ENCODE data around the gene ITGA1.
"Not testable (repeated sequence)": the region's sequence is repeated elsewhere in the genome, so short reads cannot be mapped to it uniquely, and the experiment has no call there.

ITGA1 gene

GRCh38 chr5:52817818-52818217 lies 30.1 kb downstream of the ITGA1 start:
- TF ChIP-seq CTCF (conservative IDR thresholded peaks at IDR 0.05; ENCODE audit: low read depth) = no peak
- ChIA-PET CTCF (no interaction called here), POLR2A (ENCODE audit: low non-redundant PET) (no interaction called here)
- no peak overlapping the region for H3K27ac ChIP-seq
- no peak for DNase-seq (ENCODE audit: low spot score)

- no peak overlapping the region for H3K27ac ChIP-seq
- TF ChIP-seq CTCF (conservative IDR thresholded peaks at IDR 0.05; ENCODE audit: low read depth) = no peak
- DNase-seq (ENCODE audit: low spot score) = no peak
- POLR2A ChIA-PET (ENCODE audit: low non-redundant PET) = no interaction called here
- CTCF ChIA-PET = no interaction called here
Observed at GRCh38 chr5:52818360-52818759, 30.6 kb downstream of the ITGA1 start.

- H3K27ac ChIP-seq; CTCF ChIA-PET; POLR2A ChIA-PET (ENCODE audit: low non-redundant PET); DNase-seq (ENCODE audit: low spot score): not testable (repeated sequence)
Observed at GRCh38 chr5:52818807-52819206, 31.1 kb downstream of the ITGA1 start.

- POLR2A ChIA-PET (ENCODE audit: low non-redundant PET) = no interaction called here
Observed at GRCh38 chr5:52821901-52822300, 34.2 kb downstream of the ITGA1 start.

GRCh38 chr5:52822437-52822836 lies 34.7 kb downstream of the ITGA1 start:
- no peak for DNase-seq (ENCODE audit: low spot score)

More at GRCh38 chr5:52821901-52822300, 34.2 kb downstream of the ITGA1 start:
- CTCF ChIA-PET = no interaction called here
- TF ChIP-seq CTCF (conservative IDR thresholded peaks at IDR 0.05; ENCODE audit: low read depth) = no peak
- no peak for DNase-seq (ENCODE audit: low spot score)
- H3K27ac ChIP-seq = no peak overlapping the region

GRCh38 chr5:52824827-52825226 lies 37.1 kb downstream of the ITGA1 start:
- no peak overlapping the region for H3K27ac ChIP-seq
- POLR2A ChIA-PET (ENCODE audit: low non-redundant PET) = no interaction called here
- CTCF ChIA-PET = no interaction called here
- DNase-seq (ENCODE audit: low spot score) = no peak
- no peak for TF ChIP-seq CTCF (conservative IDR thresholded peaks at IDR 0.05; ENCODE audit: low read depth)

More at GRCh38 chr5:52822437-52822836, 34.7 kb downstream of the ITGA1 start:
- ChIA-PET CTCF (no interaction called here), POLR2A (ENCODE audit: low non-redundant PET) (no interaction called here)
- no peak for TF ChIP-seq CTCF (conservative IDR thresholded peaks at IDR 0.05; ENCODE audit: low read depth)
- H3K27ac ChIP-seq = no peak overlapping the region

GRCh38 chr5:52825826-52826225 lies 38.1 kb downstream of the ITGA1 start:
- no peak overlapping the region for H3K27ac ChIP-seq
- POLR2A ChIA-PET (ENCODE audit: low non-redundant PET) = no interaction called here
- no peak for TF ChIP-seq CTCF (conservative IDR thresholded peaks at IDR 0.05; ENCODE audit: low read depth)
- CTCF ChIA-PET = interaction anchor here (1.0 kb wide), 1 partner anchor 9 kb away, joined by 3 read pairs; no protein-coding TSS in a partner anchor
- DNase-seq (ENCODE audit: low spot score) = no peak
